Stomach smooth muscle (tissue), 2 donors: ENCODE measurements around the gene MEGF11.
A peak's percentile ranks its signal among the peaks of the same experiment; 100 is the strongest.

Experiments
- H3K27ac ChIP-seq: one replicate; pipeline ENCODE4 v1.7.0; 2013; ENCODE audit warnings: mild to moderate bottlenecking, low read length, inconsistent platforms
- H3K27me3 ChIP-seq, 2 donors: one replicate each; pipeline ENCODE4 v1.7.0; 2013; ENCODE audit warnings: low read length in 2 of 2; ENCODE audit not compliant: insufficient read depth in 2 of 2, control insufficient read depth in 1 of 2
- H3K36me3 ChIP-seq, 2 donors: one replicate each; pipeline ENCODE4 v1.7.0; 2013; ENCODE audit warnings: low read length in 2 of 2; ENCODE audit not compliant: control insufficient read depth in 2 of 2, insufficient read depth in 2 of 2
- H3K4me1 ChIP-seq: one replicate; pipeline ENCODE4 v1.7.0; 2013; ENCODE audit warnings: low read length; ENCODE audit not compliant: control insufficient read depth, insufficient read depth
- H3K4me3 ChIP-seq, 2 donors: one replicate each; pipeline ENCODE4 v1.7.0; 2013; ENCODE audit warnings: low read length in 2 of 2
- H3K9ac ChIP-seq, 2 donors: one replicate each; pipeline ENCODE4 v1.7.0; 2013; ENCODE audit warnings: low read length in 2 of 2, mild to moderate bottlenecking in 1 of 2
- H3K9me3 ChIP-seq, 2 donors: one replicate each; pipeline ENCODE4 v1.7.0; 2013; ENCODE audit warnings: low read length in 2 of 2; ENCODE audit not compliant: control insufficient read depth in 2 of 2
- donor health status: healthy.
- donor health status: Pancreatic carcinoma.

MEGF11 gene

DNA sequence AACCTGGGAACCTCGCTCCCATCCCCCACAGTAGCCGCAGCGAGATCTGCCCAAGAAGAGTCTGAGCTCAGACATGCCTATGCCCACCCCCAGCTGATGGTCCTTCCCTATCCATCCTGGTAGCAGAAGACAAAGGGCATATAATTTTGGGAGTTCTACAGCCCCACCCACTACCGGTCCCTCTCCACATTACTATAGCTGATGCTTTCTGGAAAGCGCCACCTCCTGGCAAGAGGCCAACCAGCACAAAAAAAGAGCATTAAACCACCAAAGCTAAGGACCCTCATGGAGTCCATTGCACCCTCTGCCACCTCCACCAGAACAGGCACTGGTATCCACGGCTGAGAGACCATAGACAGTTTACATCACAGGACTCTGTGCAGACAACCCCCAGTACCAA, 168.4 kb downstream of the MEGF11 start:
- no peaks in the 10 kb centered on the region for H3K9me3 ChIP-seq
- no peak overlapping the region for H3K9ac ChIP-seq
- H3K4me1 ChIP-seq, result peaks cover 2% of the 10 kb centered on the region
- H3K27me3 ChIP-seq, result peaks cover 0 to 4% of the 10 kb centered on the region in 2 donors
- H3K36me3 ChIP-seq, result no peaks in the 10 kb centered on the region
- no peak overlapping the region for H3K4me3 ChIP-seq
- no peak overlapping the region for H3K27ac ChIP-seq

DNA sequence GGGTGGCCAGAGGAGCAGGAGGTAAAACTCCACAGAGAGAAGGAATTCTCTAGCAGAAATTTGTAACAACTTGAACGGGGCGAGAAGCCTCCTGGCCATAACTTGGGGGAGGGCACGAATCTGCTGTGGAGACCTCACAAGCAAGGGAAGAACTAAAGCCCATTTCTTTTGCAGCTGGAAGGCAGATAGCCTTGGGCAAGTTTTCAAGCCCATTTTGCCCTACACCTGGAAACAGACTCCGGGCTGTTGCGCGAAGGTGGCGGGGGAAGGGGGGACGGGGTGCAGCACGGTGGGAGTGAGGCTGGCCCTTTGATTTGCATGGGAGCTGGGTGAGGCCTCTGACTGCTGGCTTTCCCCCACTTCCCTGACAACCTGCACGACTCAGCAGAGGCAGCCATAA, 168.8 kb downstream of the MEGF11 start:
- Histone ChIP-seq H3K36me3 (no peaks in the 10 kb centered on the region), H3K9ac (no peak overlapping the region), H3K9me3 (no peaks in the 10 kb centered on the region), H3K4me1 (peaks cover 2% of the 10 kb centered on the region), H3K4me3 (no peak overlapping the region), H3K27me3 (peaks cover under 1 to 4% of the 10 kb centered on the region in 2 donors), H3K27ac (no peak overlapping the region)

DNA sequence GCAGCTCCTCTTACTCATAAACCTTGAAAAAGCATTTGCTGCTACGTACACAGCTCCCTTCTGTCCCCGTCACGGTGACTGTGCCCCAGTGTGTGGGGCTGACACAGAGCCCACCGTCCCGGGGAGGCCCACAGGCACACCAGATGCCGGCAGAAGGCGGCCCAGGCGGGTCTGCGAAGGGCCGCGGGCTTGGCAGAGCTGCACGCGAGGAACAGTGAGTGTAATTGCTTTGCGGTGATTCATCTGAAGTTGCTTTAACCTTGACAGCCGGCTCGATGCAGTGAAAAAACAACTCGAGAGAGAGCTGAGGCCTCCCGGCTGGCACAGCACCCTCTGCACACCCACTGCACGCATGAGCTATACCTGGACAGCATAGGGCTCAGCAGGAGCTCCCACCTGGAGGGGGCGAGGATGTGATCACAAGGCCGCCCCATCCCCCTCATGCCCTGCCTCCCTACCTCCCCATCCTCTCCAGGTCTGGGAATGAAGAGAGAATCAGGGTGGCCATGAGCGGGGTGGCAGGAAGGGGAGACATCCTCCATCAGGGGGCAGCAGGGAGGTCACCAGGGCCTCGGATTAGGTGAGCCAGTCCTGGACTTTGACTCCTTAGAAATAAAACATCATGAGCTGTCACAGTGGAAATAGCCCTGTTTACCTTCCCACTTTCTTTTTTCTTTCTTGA, 172.7 kb downstream of the MEGF11 start:
- Histone ChIP-seq H3K4me1 (peaks cover 2% of the 10 kb centered on the region), H3K27ac (no peak overlapping the region), H3K9ac (peak overlapping the region in 1 of 2 donors; percentile 4), H3K36me3 (no peaks in the 10 kb centered on the region), H3K27me3 (peaks cover 5 to 11% of the 10 kb centered on the region in 2 donors), H3K9me3 (no peaks in the 10 kb centered on the region), H3K4me3 (no peak overlapping the region)

DNA sequence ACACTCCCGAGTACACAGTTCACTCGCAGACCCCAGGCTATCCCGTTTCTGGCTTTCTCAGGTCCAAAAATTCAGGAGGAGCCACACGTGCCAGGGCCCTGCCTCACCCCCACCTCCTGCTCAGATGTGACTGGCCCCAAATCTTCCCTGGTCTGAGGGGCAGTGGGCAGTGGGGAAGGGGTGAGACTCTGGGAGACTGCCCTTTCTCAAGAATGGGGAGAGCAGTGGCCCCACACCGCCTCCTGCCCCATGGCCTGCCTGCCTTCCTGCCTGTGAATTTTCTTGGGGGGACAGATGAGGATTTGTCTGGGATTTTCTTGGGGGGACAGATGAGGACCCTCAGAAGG, 174.6 kb downstream of the MEGF11 start:
- no peaks in the 10 kb centered on the region for H3K9me3 ChIP-seq
- H3K36me3 ChIP-seq, result no peaks in the 10 kb centered on the region
- H3K4me1 ChIP-seq, result peaks cover 2% of the 10 kb centered on the region
- no peak overlapping the region for H3K4me3 ChIP-seq
- no peak overlapping the region for H3K27ac ChIP-seq
- no peak overlapping the region for H3K9ac ChIP-seq
- H3K27me3 ChIP-seq, result peaks cover 5 to 9% of the 10 kb centered on the region in 2 donors

DNA sequence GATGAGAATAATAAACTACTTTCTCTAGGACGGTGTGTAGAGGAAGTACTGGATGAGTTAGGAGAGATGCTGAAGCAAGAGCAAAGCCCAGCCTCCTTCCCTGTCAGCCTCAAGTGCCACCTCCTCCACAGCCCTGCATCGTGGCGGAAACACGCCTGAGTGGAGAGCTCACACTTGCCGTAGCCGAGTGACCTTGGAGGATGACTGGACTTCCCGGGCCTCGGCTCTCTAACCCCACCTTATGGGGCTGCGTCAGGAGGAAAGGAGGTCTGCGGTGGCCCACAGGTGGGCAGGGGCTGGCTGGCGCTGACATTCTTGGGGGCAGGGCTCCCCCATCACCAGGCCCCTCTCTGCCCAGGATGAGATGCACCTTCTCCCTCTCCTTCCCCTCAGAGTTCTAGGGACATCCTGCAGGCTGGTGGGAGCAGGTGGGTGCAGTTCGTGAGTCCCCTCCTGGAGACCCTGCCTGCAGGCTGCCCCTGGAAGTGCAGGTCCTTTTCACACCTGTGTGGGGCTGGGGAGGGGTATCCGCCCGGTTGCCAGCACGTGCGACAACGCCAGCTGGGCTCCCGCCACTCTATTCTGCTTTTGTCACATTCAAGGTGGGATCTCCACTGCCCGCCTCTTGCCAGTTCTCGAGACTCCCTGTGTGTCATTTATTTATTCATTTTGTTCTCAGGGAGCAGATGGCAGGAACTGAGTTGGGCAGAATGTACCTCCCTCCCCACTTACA, 175.2 kb downstream of the MEGF11 start:
- H3K4me3 ChIP-seq, result no peak overlapping the region
- H3K9ac ChIP-seq, result no peak overlapping the region
- no peaks in the 10 kb centered on the region for H3K36me3 ChIP-seq
- no peak overlapping the region for H3K27ac ChIP-seq
- H3K9me3 ChIP-seq, result no peaks in the 10 kb centered on the region
- H3K4me1 ChIP-seq, result peaks cover 2% of the 10 kb centered on the region
- H3K27me3 ChIP-seq, result peaks cover 5 to 9% of the 10 kb centered on the region in 2 donors

DNA sequence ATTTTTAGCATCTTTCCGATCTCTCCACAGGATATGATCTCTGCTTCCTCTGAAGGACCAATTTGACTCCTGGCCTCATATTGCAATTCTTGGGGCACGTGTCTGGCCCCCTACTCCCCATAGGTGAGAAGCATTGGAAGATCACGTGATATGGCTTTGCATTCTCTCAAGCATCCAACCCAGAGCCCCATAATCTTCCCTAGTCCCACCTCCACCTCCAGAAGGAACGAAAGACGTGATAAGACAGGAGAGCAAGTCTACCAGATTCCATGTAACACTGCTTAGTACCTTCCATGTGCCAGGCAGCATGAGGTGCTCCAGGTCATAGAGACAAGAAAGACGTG, 176.3 kb downstream of the MEGF11 start:
- H3K27me3 ChIP-seq, result peaks cover 5 to 7% of the 10 kb centered on the region in 2 donors
- H3K36me3 ChIP-seq, result no peaks in the 10 kb centered on the region
- H3K27ac ChIP-seq, result no peak overlapping the region
- H3K9me3 ChIP-seq, result no peaks in the 10 kb centered on the region
- H3K9ac ChIP-seq, result no peak overlapping the region
- H3K4me3 ChIP-seq, result no peak overlapping the region
- peaks cover 7% of the 10 kb centered on the region for H3K4me1 ChIP-seq

DNA sequence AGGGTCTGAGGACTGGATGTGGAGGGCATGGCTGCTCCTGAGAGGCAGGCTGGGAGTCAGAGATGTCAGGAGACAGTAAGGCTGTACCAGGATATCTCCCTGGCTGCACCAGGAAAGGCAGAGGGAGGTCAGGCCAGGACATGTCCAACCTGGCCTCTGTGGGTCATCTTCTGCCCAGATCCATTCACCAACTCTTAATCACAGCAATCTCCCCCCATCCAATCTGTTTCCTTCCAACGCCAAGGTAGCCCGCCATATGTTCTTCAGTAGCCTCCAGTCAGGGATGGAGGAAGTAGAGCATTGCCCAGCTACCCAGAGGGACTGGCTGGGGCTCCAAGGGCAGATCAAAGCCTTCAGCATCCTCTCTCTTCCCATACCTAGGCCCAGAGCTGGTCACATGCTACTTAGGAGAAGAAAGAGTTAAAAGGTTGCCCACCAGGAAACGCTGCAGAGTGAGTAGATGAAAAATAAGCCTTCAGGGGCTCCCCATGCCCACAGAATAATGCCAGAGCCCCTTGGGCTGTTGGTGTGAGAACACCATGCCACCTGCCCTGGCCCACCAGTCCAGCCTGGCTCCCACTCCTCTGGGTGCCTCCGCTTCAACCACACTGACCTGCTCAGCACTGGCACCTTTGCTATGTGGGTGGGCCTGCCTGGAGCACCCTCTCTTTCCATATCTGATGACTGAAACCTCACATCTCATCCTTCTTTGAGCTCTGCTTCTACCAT, 176.8 kb downstream of the MEGF11 start:
- Histone ChIP-seq H3K27me3 (peaks cover 5 to 7% of the 10 kb centered on the region in 2 donors), H3K36me3 (no peaks in the 10 kb centered on the region), H3K27ac (no peak overlapping the region), H3K9ac (no peak overlapping the region), H3K4me3 (no peak overlapping the region), H3K9me3 (no peaks in the 10 kb centered on the region), H3K4me1 (peaks cover 7% of the 10 kb centered on the region)

DNA sequence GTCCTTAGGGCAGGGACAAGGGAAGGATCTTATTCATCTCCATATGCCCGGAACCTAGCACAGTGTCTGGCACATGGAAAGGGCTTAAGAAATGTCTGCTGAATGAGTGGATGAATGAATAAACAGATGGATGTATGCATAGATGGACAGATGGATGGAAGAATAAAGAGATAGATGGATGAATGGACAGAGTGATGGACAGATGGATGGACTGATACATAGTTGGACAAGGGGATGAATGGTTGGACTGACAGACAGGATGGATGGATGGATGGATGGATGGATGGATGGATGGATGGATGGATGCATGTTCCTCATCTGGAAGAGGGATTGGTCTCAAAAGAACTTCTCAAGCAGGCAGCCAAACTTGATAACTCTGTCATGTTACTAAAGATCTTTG, 177.6 kb downstream of the MEGF11 start:
- Histone ChIP-seq H3K36me3 (no peaks in the 10 kb centered on the region), H3K4me3 (no peak overlapping the region), H3K27ac (no peak overlapping the region), H3K9ac (no peak overlapping the region), H3K4me1 (peaks cover 7% of the 10 kb centered on the region), H3K9me3 (no peaks in the 10 kb centered on the region), H3K27me3 (peaks cover 5 to 7% of the 10 kb centered on the region in 2 donors)

DNA sequence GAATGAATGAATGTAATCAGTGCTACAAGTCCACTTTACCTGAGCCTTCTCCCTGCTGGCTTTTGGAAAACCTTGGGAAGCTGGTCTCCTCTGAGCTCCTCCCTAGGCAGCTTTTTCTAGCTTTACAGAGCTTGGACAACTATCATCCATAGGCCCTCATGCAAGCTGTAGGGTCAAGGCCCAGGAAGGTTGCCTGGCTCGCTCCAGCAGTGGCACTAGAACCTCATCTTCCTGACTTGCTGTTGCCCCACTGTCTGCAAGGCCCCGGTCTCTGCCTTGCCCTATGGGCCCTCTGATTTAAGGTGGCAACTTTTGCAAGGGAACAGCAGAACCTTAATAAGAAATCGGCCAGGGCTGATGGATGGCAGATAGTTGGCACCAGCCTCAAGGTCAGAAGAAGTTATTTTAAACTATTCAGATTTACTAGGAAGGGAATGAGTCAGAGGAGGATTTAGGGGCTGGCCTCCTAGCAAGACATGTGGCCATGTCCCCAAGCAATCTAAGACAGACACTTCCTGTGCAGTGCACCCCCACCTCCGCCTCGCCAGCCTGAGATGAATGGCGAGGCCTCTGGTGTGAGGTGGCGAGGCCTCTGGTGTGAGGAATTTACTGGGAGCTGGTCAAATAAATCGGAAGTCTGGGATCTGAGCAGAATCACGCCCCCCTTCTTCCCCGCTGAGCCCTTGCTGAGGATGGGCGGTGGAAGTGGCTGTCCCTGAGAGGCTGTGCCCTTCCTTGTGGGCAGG, 180.8 kb downstream of the MEGF11 start:
- Histone ChIP-seq H3K27me3 (peaks cover 0 to 2% of the 10 kb centered on the region in 2 donors), H3K4me3 (no peak overlapping the region), H3K36me3 (no peaks in the 10 kb centered on the region), H3K27ac (no peak overlapping the region), H3K9me3 (no peaks in the 10 kb centered on the region), H3K4me1 (peaks cover 5% of the 10 kb centered on the region), H3K9ac (no peak overlapping the region)

DNA sequence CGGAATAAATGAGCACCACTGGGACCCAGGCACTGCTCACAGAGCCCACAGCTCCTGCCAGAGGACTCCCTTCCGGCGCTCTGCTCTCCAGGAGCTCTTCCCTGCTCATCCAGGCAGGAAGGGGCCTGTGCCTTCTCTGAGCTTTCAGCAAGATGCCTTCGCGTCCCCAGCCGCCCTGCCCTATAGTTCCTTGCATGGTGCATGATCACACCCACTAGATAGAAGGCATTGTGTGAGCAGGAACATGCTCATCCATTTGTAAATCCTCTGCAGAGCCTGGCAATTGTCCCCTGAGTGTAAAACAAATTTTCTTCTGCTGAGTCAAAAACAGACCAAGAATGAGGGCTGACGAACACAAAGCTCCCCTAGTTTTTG, 181.6 kb downstream of the MEGF11 start:
- Histone ChIP-seq H3K4me1 (peaks cover 5% of the 10 kb centered on the region), H3K27me3 (peaks cover 0 to 2% of the 10 kb centered on the region in 2 donors), H3K36me3 (no peaks in the 10 kb centered on the region), H3K4me3 (no peak overlapping the region), H3K27ac (no peak overlapping the region), H3K9ac (no peak overlapping the region), H3K9me3 (no peaks in the 10 kb centered on the region)
